Fibroblast of villous mesenchyme (primary cell): Measurements from ENCODE around the gene POPDC2. TPM values are rescaled to one million over a fixed set of nuclear protein-coding genes. Genes with fewer than 3 reads are reported as not detected.

Experiments used
- DNase-seq: peaks from one replicate; pipeline ENCODE4 v3.0.0-alpha.2; 2010; ENCODE audit warnings: low read depth
- H3K4me3 ChIP-seq: 2 replicates; pipeline ENCODE4 v1.5.1; 2011; ENCODE audit warnings: low read depth, mild to moderate bottlenecking, low read length
- total RNA-seq: library from RNA; depleted of rRNA; stranded (reverse); fragments of >200 nt; gene quantifications from 2 replicates; pipeline ENCODE4 v1.2.3, GENCODE V29; 2012
- TF ChIP-seq, protein P1 (sequence below): IDR thresholded peaks from 2 replicates; pipeline ENCODE4 v1.5.1; 2012; ENCODE audit warnings: low read depth, mild to moderate bottlenecking, low read length; ENCODE audit not compliant: insufficient read depth

POPDC2 gene
- total RNA-seq, 1 donor, result 1.3 TPM

GRCh38 chr3:119677641-119677934, 17.2 kb upstream of the POPDC2 start:
- TF ChIP-seq, protein P1, sequence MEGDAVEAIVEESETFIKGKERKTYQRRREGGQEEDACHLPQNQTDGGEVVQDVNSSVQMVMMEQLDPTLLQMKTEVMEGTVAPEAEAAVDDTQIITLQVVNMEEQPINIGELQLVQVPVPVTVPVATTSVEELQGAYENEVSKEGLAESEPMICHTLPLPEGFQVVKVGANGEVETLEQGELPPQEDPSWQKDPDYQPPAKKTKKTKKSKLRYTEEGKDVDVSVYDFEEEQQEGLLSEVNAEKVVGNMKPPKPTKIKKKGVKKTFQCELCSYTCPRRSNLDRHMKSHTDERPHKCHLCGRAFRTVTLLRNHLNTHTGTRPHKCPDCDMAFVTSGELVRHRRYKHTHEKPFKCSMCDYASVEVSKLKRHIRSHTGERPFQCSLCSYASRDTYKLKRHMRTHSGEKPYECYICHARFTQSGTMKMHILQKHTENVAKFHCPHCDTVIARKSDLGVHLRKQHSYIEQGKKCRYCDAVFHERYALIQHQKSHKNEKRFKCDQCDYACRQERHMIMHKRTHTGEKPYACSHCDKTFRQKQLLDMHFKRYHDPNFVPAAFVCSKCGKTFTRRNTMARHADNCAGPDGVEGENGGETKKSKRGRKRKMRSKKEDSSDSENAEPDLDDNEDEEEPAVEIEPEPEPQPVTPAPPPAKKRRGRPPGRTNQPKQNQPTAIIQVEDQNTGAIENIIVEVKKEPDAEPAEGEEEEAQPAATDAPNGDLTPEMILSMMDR, result no peak

GRCh38 chr3:119676771-119677640, 16.6 kb upstream of the POPDC2 start, which contains the start of gene COX17:
COX17 (minus strand) TSS chr3:119677406; CDS start chr3:119677310, 96 bp downstream.
- peak; percentile 95 for DNase-seq
- H3K4me3 ChIP-seq, result peak within 1 kb of the TSS; percentile 78
- TF ChIP-seq, protein P1, result no peak

More at GRCh38 chr3:119677641-119677934, 17.2 kb upstream of the POPDC2 start:
- H3K4me3 ChIP-seq, result peak overlapping the region; percentile 78
- DNase-seq, result no peak

DNA sequence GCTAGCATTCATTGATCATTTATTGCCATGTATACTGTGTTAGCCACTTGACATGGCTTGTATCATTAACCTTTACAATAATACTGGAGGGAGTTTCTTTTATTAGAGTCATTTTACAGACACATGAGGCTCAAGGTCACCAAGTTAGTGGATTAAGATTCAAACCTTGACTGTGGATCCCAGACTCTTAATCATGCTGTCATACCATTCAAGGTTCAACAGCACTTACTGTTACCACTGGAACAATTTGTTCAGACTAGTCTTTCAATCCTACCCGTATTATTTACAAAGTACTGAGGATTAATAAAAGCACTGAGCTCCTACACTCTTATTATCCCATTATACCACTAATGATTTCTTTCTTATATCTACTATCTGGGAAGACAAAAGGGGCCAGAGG, 15.6 kb upstream of the POPDC2 start:
- no peak for DNase-seq
- TF ChIP-seq, protein P1, result no peak
- peak overlapping the region; percentile 78 for H3K4me3 ChIP-seq

DNA sequence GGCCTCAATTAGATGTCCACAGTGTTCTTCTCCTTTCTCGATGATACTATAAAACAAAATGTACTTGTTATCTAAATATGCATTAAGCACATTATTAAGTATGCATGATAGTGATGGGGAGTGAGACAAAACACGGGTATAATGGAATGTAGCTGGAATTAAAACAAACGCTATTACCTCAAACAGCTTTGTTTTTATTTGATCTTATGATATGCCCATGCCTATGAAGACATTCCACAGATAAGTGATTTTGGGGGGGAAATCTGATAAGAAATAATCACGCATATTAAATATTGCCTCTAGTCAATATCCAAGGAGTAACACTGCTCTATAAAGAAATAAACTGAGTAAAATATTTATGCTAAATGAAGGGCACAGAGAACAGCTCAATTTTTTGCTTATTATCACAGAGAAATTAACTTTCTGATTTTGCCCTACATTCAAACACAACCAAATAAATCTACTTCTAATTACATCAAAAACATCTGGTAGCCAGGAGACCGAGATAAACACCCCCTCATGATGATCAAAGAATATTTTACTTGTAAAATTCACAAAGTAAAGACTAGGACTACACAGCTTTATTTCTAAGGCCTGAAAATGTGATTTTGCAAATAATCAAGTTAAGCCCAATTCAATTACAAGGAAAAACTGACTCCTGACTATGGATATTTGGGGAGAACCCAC, 14.9 kb upstream of the POPDC2 start:
- H3K4me3 ChIP-seq, result no peak overlapping the region
- TF ChIP-seq, protein P1, result no peak

GRCh38 chr3:119673875-119674274, 13.5 kb upstream of the POPDC2 start:
- DNase-seq, result no peak

More for the DNA sequence above, 14.9 kb upstream of the POPDC2 start:
- no peak for DNase-seq

GRCh38 chr3:119672776-119673175, 12.4 kb upstream of the POPDC2 start:
- no peak overlapping the region for H3K4me3 ChIP-seq
- TF ChIP-seq, protein P1, result no peak
- peak; percentile 64 for DNase-seq

More at GRCh38 chr3:119673875-119674274, 13.5 kb upstream of the POPDC2 start:
- TF ChIP-seq, protein P1, result no peak
- H3K4me3 ChIP-seq, result no peak overlapping the region
